NOMO-1 treated with DMSO at 0.1 percent for 48 hours (cell line): ENCODE results near the gene RAPGEF3.

Source experiments
- DNase-seq: peaks from one replicate; lab custom pipeline; 2025; ENCODE audit not compliant: unreplicated experiment; lab: John Stamatoyannopoulos, UW

RAPGEF3 gene, protein sequence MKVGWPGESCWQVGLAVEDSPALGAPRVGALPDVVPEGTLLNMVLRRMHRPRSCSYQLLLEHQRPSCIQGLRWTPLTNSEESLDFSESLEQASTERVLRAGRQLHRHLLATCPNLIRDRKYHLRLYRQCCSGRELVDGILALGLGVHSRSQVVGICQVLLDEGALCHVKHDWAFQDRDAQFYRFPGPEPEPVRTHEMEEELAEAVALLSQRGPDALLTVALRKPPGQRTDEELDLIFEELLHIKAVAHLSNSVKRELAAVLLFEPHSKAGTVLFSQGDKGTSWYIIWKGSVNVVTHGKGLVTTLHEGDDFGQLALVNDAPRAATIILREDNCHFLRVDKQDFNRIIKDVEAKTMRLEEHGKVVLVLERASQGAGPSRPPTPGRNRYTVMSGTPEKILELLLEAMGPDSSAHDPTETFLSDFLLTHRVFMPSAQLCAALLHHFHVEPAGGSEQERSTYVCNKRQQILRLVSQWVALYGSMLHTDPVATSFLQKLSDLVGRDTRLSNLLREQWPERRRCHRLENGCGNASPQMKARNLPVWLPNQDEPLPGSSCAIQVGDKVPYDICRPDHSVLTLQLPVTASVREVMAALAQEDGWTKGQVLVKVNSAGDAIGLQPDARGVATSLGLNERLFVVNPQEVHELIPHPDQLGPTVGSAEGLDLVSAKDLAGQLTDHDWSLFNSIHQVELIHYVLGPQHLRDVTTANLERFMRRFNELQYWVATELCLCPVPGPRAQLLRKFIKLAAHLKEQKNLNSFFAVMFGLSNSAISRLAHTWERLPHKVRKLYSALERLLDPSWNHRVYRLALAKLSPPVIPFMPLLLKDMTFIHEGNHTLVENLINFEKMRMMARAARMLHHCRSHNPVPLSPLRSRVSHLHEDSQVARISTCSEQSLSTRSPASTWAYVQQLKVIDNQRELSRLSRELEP

GRCh38 chr12:47758834-47759690 is at the start of gene RAPGEF3:
Gene RAPGEF3 (minus strand): TSS chr12:47758880. CDS start chr12:47758556, 324 bp downstream.
- DNase-seq: peak; percentile 76

GRCh38 chr12:47808050-47808449 is 49.4 kb upstream of the RAPGEF3 start:
- peak; percentile 29 for DNase-seq

DNA sequence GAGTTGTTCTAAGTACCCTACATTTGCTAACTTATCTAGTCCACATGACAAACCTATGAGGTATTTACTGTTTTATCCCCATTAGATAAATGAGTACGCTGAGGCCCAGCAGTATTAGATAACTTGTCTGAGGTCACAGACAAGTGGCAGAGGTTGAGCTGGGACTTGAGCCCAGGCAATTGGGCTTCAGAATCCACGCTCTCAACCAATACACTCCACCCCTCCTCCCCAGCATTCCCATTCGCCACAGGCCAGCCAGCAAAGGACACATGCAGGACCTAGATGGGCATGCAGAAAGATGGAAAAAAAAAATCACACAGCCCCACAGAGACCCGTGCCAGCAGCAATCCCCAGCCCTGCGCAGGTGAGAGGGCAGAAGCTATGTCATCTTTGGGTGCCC is 48.7 kb upstream of the RAPGEF3 start:
- DNase-seq: no peak

GRCh38 chr12:47805417-47805816 is 46.7 kb upstream of the RAPGEF3 start:
- DNase-seq: no peak

DNA sequence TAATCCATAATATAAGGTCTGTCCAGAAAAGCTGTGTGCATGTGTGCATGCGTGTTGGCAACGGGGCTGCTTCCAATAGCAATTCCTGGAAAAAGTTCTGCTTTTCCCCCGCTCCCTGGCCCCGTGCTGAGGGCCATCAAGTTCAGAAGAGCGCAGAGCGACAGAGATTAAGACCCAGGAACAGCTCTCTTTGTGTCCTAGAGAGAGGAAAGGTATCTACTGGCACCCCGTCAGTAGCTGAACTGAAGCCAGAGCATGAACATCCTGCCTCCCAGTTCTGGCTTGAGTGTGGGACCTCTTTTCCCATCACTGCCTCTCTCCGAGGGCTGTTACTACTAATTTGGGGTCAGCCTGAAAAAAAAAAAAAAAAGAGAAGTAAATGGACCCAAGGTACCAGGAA is 45.5 kb upstream of the RAPGEF3 start:
- DNase-seq: no peak

- peak; percentile 11 for DNase-seq
Measured at GRCh38 chr12:47803191-47803875, 44.7 kb upstream of the RAPGEF3 start.

DNA sequence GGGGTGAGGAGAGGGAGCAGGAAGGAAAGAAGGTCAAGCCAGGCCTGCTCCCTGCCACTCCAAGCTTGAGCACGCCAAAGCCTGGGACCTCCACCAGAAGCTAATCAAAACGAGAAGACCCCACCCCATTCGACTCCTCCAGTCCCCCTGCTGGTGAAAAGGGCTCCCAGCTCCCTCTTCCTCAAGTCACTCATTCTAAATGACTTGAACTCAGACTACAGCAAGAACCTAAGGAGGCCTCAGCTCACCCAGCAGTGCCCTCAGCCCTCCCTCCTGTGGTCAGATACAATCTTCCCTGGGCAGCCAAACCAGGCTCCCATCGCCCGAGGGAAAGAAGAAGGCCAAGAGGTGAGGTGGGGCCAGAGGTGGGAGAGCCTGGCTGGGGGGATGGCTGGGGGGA is 43.6 kb upstream of the RAPGEF3 start:
- DNase-seq: no peak

DNA sequence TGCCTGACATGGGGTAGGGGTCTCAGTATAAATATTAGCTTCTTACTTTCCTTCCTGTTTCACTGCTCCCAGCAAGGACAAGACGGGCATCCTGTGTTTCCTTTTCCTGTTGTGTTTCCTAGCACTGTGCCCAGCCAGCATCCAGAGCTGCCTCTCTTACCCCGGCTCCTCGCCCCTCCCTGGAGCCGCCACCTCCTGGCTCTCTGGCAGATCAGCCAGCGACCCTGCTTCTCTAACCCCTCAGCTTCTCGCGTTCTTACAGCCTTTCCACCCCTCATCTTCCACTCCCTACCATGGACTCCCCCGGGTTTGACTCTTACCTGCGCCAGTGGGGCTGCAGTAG is 43.2 kb upstream of the RAPGEF3 start:
- DNase-seq: no peak

DNA sequence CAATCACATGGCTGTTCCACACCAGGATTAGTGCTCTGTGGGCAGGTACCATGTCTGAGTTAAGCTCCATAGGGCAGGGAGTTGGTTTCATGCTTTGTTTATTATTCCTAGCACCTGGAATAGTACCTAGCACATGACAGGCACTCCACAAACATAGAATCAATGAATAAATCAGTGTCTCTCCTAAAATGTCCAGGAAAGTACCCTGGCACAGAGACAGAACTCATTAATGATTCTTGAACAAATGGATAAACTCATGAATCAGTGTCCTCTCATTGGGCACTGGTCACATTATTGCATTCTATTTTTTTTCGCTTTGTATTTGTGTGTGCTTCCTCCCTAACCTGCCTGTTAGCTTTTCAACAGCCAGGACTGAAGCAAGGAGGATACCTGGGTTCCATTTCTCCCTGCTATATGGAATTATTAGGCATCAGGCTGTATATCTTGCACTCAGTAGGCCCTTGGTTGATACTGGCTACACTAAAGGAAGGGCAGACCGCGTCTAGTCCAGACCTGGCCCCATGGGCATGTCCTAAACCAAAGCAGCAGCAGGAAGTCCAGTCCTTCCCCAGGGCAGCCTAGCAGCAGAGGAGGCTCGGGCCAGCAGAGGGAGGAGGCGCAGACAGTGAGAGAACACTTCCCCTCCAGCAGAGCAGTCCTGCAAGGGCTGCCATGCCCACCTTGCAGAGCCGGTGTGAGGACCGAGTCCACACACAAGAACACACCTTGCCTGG is 42.7 kb upstream of the RAPGEF3 start:
- peak; percentile 51 for DNase-seq

GRCh38 chr12:47800582-47800981 is 41.9 kb upstream of the RAPGEF3 start:
- DNase-seq: no peak

GRCh38 chr12:47799357-47799955 is 40.8 kb upstream of the RAPGEF3 start:
- no peak for DNase-seq

DNA sequence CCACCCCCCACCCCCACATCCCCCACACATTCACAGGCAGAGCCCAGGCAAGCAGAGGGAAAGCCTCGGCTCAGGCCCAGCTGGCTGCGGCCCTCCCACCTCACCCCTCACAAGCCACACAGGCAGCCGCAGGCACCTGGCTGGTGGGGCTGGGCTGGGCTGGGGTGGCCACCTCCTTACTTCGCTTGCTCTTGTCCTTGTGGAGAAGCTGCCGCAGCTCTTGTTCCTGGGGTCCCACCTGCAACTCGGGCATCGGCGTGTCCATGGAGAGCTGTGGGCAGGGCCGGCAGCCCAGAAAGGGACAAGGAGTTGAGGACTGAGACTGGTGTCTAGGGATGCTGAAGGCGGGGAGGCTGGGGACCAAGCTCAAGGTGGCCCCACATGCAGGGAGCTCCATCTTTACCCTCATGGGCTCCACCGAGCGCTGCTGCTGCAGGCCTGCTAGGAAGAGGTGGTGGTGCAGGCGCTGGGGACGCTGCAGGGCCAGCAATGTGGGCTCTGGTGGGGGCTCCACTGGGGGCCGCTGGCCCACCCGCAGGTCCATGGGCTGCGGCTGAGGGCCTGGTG is 39.8 kb upstream of the RAPGEF3 start:
- no peak for DNase-seq

DNA sequence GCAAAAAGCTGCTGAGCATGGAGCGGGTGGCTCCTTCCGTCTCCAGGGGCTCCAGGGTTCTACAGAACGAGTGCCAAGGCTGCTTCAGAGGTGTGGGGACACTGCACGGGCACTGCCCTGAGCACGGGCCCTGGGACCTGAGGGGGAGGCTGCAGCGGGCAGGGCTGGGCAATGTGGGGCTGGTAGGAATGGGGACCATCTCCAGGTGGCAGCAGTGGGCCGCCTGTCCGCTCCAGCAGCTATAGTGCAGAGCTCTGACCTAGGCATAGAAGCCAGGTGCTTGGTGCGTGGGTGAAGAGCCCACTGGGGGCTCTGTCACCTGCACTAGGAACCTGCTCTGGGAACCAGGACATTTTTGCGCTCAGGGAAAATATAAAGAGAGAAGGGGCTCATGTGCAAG is 38.8 kb upstream of the RAPGEF3 start:
- DNase-seq: no peak

- no peak for DNase-seq
Measured at GRCh38 chr12:47795814-47796411, 37.2 kb upstream of the RAPGEF3 start.

DNA sequence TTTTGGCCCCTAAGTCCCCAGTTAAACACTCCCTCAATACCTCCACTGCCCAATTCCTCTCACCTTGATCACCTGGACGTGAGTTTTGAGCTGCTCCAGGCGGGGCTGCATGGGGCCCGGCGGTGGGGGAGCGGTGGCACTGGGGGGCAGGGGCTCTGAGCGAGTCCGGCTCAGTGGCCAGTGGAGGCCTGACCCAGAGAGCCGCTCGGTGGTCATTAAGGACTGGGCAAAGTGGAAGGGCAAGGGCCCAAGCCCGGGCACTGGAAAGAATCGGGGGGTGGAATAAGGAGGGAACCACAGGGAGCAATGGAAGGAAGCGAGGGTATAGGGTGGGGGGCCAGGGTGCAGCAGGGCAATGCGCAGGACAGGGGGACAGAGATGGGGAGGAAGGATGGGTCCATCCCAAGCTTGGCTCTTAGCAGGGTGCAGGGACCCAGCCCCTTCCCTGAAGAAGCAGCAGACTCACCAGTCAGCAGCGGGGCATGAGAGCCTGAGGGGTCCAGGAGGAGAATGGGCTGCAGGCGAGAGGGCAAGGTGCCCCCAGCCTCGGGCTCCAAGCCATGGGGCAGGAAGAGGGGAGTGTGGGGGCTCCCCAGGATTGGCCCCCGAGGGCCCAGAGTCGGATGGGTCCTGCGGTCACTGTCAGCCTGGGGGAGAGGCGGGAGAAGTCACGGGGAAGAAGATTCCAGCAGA is 36.6 kb upstream of the RAPGEF3 start:
- no peak for DNase-seq

GRCh38 chr12:47794679-47795078 is 36.0 kb upstream of the RAPGEF3 start:
- no peak for DNase-seq

DNA sequence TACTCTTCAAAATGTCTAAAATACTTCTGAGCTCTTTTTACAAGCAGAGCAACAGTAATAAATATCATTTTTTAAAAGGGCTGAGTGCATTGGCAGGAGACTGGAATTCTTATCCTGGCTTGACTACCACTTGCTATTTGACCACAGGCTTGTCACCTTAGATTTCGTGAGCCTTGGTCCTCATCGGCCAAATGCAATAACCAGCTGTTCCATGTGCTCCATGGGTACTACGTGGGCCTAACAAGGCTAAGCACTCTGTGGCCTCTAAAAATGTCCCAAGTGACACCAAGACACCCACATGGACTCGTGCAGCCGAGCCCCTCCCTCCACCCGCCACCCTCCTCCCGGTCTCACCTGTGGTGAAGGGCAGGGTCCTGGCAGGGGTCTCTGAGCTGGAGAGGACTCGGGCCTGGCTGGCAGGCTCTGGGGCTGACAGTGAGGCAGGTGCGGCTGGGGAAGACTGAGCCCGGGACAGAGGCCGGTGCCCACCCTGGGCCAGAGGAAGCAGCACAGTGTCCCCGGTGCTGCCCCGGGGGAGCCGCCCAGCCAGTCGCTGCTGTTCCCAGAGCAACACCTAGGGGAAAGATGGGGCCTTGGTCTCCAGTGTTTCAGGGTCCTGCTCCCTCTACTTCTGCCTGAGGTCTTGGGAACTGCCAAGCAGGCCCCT is 34.5 kb upstream of the RAPGEF3 start:
- DNase-seq: no peak

- DNase-seq: no peak
Measured at GRCh38 chr12:47791874-47792273, 33.2 kb upstream of the RAPGEF3 start.
